Endothelial cell (in vitro differentiated cells): ENCODE data around the gene IYD. TPM values are rescaled to one million over a fixed set of nuclear protein-coding genes. Genes with fewer than 3 reads are reported as not detected.

Source experiments
- DNase-seq: peaks from one replicate; pipeline ENCODE4 v3.0.0; 2021; ENCODE audit warnings: low spot score
- H3K27ac Mint-ChIP-seq: one replicate; pipeline ENCODE4 v1.8.0; 2021; ENCODE audit warnings: mixed read lengths, inconsistent platforms; ENCODE audit not compliant: unreplicated experiment
- H3K27me3 Mint-ChIP-seq: one replicate; pipeline ENCODE4 v1.8.0; 2021; ENCODE audit warnings: mild to moderate bottlenecking, moderate library complexity, mixed read lengths, inconsistent platforms; ENCODE audit not compliant: unreplicated experiment
- H3K36me3 Mint-ChIP-seq: one replicate; pipeline ENCODE4 v1.8.0; 2021; ENCODE audit warnings: mild to moderate bottlenecking, low read depth, mixed read lengths, inconsistent platforms; ENCODE audit not compliant: unreplicated experiment
- H3K4me1 Mint-ChIP-seq: one replicate; pipeline ENCODE4 v1.8.0; 2021; ENCODE audit warnings: mild to moderate bottlenecking, mixed read lengths, inconsistent platforms; ENCODE audit not compliant: unreplicated experiment
- H3K4me3 Mint-ChIP-seq: one replicate; pipeline ENCODE4 v1.8.0; 2021; ENCODE audit warnings: mild to moderate bottlenecking, mixed read lengths, inconsistent platforms; ENCODE audit not compliant: unreplicated experiment
- H3K9me3 Mint-ChIP-seq: one replicate; pipeline ENCODE4 v1.8.0; 2021; ENCODE audit warnings: mixed read lengths, inconsistent platforms; ENCODE audit not compliant: unreplicated experiment
- long read RNA-seq: library from polyadenylated mRNA; unstranded; transcript quantifications from one replicate; pipeline ENCODE4 v2.0.0, GENCODE V29; 2020; ENCODE audit not compliant: unreplicated experiment
- total RNA-seq: library from RNA; stranded (reverse); fragmentation: NEBNext Ultra II Directional; extraction: Animal tissue kit (Norgen Biotek cat#: 25700); gene quantifications from one replicate; pipeline ENCODE4 v1.2.1, GENCODE V29; 2021; ENCODE audit not compliant: unreplicated experiment
- TF ChIP-seq, protein P1 (sequence below): fragments of 200-600 bp; sonication (generic); IDR thresholded peaks from one replicate; pipeline ENCODE4 v1.5.0; 2021; ENCODE audit warnings: antibody characterized with exemption; ENCODE audit not compliant: unreplicated experiment

The IYD gene
- not detected for total RNA-seq
- long read RNA-seq: 0 reads

- no peak within 1 kb of the TSS for H3K4me3 Mint-ChIP-seq
- H3K36me3 Mint-ChIP-seq: no peaks in the 10 kb centered on the region
- TF ChIP-seq, protein P1, sequence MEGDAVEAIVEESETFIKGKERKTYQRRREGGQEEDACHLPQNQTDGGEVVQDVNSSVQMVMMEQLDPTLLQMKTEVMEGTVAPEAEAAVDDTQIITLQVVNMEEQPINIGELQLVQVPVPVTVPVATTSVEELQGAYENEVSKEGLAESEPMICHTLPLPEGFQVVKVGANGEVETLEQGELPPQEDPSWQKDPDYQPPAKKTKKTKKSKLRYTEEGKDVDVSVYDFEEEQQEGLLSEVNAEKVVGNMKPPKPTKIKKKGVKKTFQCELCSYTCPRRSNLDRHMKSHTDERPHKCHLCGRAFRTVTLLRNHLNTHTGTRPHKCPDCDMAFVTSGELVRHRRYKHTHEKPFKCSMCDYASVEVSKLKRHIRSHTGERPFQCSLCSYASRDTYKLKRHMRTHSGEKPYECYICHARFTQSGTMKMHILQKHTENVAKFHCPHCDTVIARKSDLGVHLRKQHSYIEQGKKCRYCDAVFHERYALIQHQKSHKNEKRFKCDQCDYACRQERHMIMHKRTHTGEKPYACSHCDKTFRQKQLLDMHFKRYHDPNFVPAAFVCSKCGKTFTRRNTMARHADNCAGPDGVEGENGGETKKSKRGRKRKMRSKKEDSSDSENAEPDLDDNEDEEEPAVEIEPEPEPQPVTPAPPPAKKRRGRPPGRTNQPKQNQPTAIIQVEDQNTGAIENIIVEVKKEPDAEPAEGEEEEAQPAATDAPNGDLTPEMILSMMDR: no peak
- DNase-seq: no peak
- H3K27ac Mint-ChIP-seq: no peak within 1 kb of the TSS
- H3K4me1 Mint-ChIP-seq: no peaks in the 10 kb centered on the region
- H3K27me3 Mint-ChIP-seq: no peaks in the 10 kb centered on the region
- no peaks in the 10 kb centered on the region for H3K9me3 Mint-ChIP-seq
Measured at GRCh38 chr6:150368762-150369161, at the start of gene IYD. TSS of gene IYD (plus strand) at chr6:150369012. CDS start at chr6:150369032, 20 bp downstream.

- no peaks in the 10 kb centered on the region for H3K36me3 Mint-ChIP-seq
- peaks cover 19% of the 10 kb centered on the region for H3K4me1 Mint-ChIP-seq
- peaks cover 2% of the 10 kb centered on the region for H3K27me3 Mint-ChIP-seq
- no peak overlapping the region for H3K27ac Mint-ChIP-seq
- DNase-seq: no peak
- H3K9me3 Mint-ChIP-seq: no peaks in the 10 kb centered on the region
- no peak overlapping the region for H3K4me3 Mint-ChIP-seq
- TF ChIP-seq, protein P1: no peak
Measured at GRCh38 chr6:150319924-150320323, 48.9 kb upstream of the IYD start.

GRCh38 chr6:150320442-150320841, 48.4 kb upstream of the IYD start:
- Mint-ChIP-seq H3K36me3 (no peaks in the 10 kb centered on the region), H3K27me3 (peaks cover 1% of the 10 kb centered on the region), H3K4me3 (no peak overlapping the region), H3K9me3 (no peaks in the 10 kb centered on the region), H3K27ac (no peak overlapping the region), H3K4me1 (peaks cover 23% of the 10 kb centered on the region)
- DNase-seq: no peak
- TF ChIP-seq, protein P1: no peak

DNA sequence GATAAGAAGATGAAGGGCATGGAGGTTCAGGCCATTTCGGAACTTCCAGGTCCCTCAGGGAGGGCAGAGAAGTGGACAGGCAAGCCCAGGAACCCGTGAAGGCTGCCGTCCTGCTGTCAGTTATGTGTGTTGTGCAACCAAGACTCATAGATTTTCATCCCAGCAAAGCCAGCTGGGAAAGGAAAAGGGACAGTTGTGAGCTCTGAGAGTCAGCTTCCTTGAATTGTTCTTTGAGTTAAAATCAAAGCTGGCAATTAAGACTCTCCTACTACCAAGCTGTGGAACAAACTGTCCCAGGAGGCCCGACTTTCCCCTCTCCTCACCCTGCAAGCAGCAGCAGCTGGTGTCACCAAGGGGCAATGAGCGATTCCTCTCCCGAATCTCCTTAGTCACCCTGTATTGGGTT, 46.3 kb upstream of the IYD start:
- no peak overlapping the region for H3K4me3 Mint-ChIP-seq
- peaks cover 2% of the 10 kb centered on the region for H3K27me3 Mint-ChIP-seq
- DNase-seq: peak; percentile 11
- H3K9me3 Mint-ChIP-seq: no peaks in the 10 kb centered on the region
- TF ChIP-seq, protein P1: no peak
- no peaks in the 10 kb centered on the region for H3K36me3 Mint-ChIP-seq
- H3K27ac Mint-ChIP-seq: peak overlapping the region; percentile 83
- peaks cover 31% of the 10 kb centered on the region for H3K4me1 Mint-ChIP-seq

DNA sequence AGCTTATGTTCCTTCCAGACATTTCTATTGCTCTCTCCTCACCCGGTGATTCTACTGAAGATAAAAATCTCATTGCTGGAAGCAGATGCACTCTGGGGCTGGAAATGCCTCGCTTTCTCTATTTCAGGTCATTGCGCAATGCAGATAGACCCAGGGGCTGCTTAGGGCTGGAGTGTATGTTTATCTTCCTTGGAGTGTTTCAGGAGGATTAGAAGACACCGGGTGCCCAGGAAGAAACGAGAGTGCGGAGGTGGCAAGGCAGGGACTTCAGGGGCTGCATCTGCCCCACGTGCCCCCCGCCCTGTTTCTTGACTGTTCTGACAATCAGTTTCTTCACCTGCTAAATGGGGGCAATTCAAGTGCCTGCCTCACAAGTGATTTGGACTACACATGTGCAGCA, 45.6 kb upstream of the IYD start:
- Mint-ChIP-seq H3K9me3 (no peaks in the 10 kb centered on the region), H3K4me1 (peaks cover 31% of the 10 kb centered on the region), H3K4me3 (no peak overlapping the region), H3K27ac (peak overlapping the region; percentile 38), H3K36me3 (no peaks in the 10 kb centered on the region), H3K27me3 (peaks cover 2% of the 10 kb centered on the region)
- no peak for DNase-seq
- TF ChIP-seq, protein P1: no peak
